BE2C (cell line): ENCODE results near the gene TXNDC17.
"Not testable (repeated sequence)": the region's sequence is repeated elsewhere in the genome, so short reads cannot be mapped to it uniquely, and the experiment has no call there.

Source experiments
- DNase-seq: peaks from one replicate; pipeline ENCODE4 v3.0.0-alpha.2; 2020
- H3K27me3 ChIP-seq: fragments of 250-450 bp; sonication (Bioruptor Pico); 2 replicates; pipeline ENCODE4 v1.5.1; 2020; ENCODE audit warnings: mild to moderate bottlenecking
- H3K36me3 ChIP-seq: fragments of 250-450 bp; sonication (Bioruptor Pico); 2 replicates; pipeline ENCODE4 v1.5.1; 2020; ENCODE audit warnings: mild to moderate bottlenecking
- H3K4me1 ChIP-seq: fragments of 250-450 bp; sonication (Bioruptor Pico); 2 replicates; pipeline ENCODE4 v1.5.1; 2020
- H3K4me3 ChIP-seq: 2 replicates; pipeline ENCODE4 v1.5.1; 2011; ENCODE audit warnings: low read depth, low read length
- H3K9me3 ChIP-seq: fragments of 250-450 bp; sonication (Bioruptor Pico); 2 replicates; pipeline ENCODE4 v1.5.1; 2020
- TF ChIP-seq, protein P1 (sequence below): IDR thresholded peaks from 2 replicates; pipeline ENCODE4 v1.5.1; 2012; ENCODE audit warnings: mild to moderate bottlenecking, low read depth, low read length

Gene TXNDC17

GRCh38 chr17:6657633-6658287 is 16.9 kb downstream of the TXNDC17 start:
- Histone ChIP-seq H3K27me3 (0 out of 2 replicates have a peak, but pooled peaks cover 3% of the 10 kb centered on the region), H3K4me1 (no peaks in the 10 kb centered on the region), H3K4me3 (no peak overlapping the region), H3K36me3 (no peaks in the 10 kb centered on the region), H3K9me3 (no peaks in the 10 kb centered on the region)
- no peak for DNase-seq
- TF ChIP-seq, protein P1, sequence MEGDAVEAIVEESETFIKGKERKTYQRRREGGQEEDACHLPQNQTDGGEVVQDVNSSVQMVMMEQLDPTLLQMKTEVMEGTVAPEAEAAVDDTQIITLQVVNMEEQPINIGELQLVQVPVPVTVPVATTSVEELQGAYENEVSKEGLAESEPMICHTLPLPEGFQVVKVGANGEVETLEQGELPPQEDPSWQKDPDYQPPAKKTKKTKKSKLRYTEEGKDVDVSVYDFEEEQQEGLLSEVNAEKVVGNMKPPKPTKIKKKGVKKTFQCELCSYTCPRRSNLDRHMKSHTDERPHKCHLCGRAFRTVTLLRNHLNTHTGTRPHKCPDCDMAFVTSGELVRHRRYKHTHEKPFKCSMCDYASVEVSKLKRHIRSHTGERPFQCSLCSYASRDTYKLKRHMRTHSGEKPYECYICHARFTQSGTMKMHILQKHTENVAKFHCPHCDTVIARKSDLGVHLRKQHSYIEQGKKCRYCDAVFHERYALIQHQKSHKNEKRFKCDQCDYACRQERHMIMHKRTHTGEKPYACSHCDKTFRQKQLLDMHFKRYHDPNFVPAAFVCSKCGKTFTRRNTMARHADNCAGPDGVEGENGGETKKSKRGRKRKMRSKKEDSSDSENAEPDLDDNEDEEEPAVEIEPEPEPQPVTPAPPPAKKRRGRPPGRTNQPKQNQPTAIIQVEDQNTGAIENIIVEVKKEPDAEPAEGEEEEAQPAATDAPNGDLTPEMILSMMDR = no peak

DNA sequence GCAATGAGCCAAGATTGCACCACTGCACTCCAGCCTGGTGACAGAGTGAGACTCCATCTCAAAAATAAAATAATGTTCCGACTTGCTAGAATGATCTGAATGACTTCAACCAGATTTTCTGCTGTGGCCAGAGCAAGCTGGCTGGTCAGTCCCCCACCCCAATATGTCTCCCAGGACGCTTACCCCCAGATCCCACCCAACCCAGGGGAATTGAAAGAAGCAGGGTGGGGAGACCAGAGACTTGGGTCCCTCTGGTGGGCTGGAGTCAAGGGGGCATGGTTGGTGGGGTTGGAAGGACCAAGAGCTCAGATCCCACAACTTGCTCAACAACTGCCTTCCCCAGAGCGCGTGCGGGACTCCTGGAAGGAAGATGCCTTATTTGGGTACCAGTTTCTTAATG is 17.6 kb downstream of the TXNDC17 start:
- not testable (repeated sequence) for H3K4me1 ChIP-seq, H3K4me3 ChIP-seq, H3K27me3 ChIP-seq, H3K36me3 ChIP-seq, H3K9me3 ChIP-seq, DNase-seq

GRCh38 chr17:6660101-6660500 is 19.2 kb downstream of the TXNDC17 start:
- no peaks in the 10 kb centered on the region for H3K36me3 ChIP-seq
- TF ChIP-seq, protein P1 = no peak
- DNase-seq = no peak
- no peaks in the 10 kb centered on the region for H3K9me3 ChIP-seq
- H3K27me3 ChIP-seq = 0 out of 2 replicates have a peak, but pooled peaks cover 3% of the 10 kb centered on the region
- no peaks in the 10 kb centered on the region for H3K4me1 ChIP-seq
- H3K4me3 ChIP-seq = no peak overlapping the region

- H3K36me3 ChIP-seq = no peaks in the 10 kb centered on the region
- TF ChIP-seq, protein P1 = no peak
- 0 out of 2 replicates have a peak, but pooled peaks cover 3% of the 10 kb centered on the region for H3K27me3 ChIP-seq
- no peak for DNase-seq
- no peaks in the 10 kb centered on the region for H3K9me3 ChIP-seq
- no peak overlapping the region for H3K4me3 ChIP-seq
- H3K4me1 ChIP-seq = no peaks in the 10 kb centered on the region
Observed at GRCh38 chr17:6660805-6661463, 20.1 kb downstream of the TXNDC17 start.

DNA sequence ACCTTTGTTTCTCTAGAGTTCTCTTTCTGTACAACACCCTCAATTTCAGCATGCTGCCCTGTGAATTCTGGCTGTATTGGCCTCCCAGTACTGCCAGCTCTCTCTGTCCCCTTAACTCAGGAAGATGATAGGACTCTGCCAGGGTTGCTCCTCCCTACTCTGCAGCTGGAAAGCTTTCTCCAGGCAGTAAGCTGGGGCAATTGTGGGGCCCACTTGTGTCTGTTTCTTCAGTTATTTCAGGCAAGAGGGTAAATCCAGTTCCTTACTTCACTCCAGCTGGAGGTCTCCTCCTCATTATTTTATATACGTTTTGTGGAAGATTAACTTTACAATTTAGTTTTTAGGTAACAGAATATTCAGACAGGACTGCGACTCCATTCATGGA is 20.6 kb downstream of the TXNDC17 start:
- H3K27me3 ChIP-seq = 0 out of 2 replicates have a peak, but pooled peaks cover 3% of the 10 kb centered on the region
- H3K4me1 ChIP-seq = no peaks in the 10 kb centered on the region
- H3K4me3 ChIP-seq = no peak overlapping the region
- no peaks in the 10 kb centered on the region for H3K36me3 ChIP-seq
- no peak for DNase-seq
- TF ChIP-seq, protein P1 = no peak
- no peaks in the 10 kb centered on the region for H3K9me3 ChIP-seq

- H3K27me3 ChIP-seq, H3K9me3 ChIP-seq, H3K4me3 ChIP-seq, DNase-seq, H3K4me1 ChIP-seq, H3K36me3 ChIP-seq: not testable (repeated sequence)
Observed at GRCh38 chr17:6663200-6663599, 22.3 kb downstream of the TXNDC17 start.

DNA sequence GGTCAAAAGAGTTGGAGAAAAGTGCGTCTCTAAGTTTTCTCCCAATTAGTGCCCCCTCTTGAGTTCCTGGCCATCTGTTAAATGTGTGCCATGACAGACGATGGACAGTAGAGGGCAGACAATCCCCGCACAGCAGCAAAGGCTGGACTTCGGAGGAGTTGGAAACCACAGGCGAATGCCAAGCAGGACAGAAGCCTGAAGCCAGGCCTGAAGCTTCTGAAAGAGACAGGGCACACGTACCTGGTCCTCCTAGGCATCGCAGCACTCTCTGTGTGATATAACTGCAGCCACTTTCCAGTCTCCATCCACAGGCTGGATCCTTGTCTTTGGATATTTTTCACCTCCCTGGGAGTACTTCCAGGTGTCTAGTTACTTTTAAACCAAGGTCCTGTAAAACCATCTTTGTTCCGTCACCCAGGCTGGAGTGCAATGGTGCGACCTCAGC is 25.2 kb downstream of the TXNDC17 start:
- no peak overlapping the region for H3K4me3 ChIP-seq
- no peaks in the 10 kb centered on the region for H3K4me1 ChIP-seq
- H3K36me3 ChIP-seq = no peaks in the 10 kb centered on the region
- peak; percentile 56 for DNase-seq
- peaks cover 3% of the 10 kb centered on the region; the same call in 1 of the 2 replicates for H3K27me3 ChIP-seq
- TF ChIP-seq, protein P1 = peak; percentile 80
- H3K9me3 ChIP-seq = no peaks in the 10 kb centered on the region
